SK-N-SH (cell line): ENCODE results near the gene RGS18. TPM values are rescaled to one million over a fixed set of nuclear protein-coding genes. Genes with fewer than 3 reads are reported as not detected.

ENCODE experiments used
- CTCF ChIA-PET: fragments of 300-600, 350-600 bp; formaldehyde crosslinking; extraction: SDS; loops from one replicate; lab custom pipeline; 2021; lab: Yijun Ruan, JAX
- POLR2A ChIA-PET: fragments of 350-600 bp; sonication (Branson Sonifier 250); formaldehyde crosslinking; extraction: SDS; loops from one replicate; lab custom pipeline; 2020; ENCODE audit warnings: antibody characterized with exemption, inconsistent platforms; lab: Yijun Ruan, JAX
- DNase-seq: peaks from one replicate; pipeline ENCODE4 v3.0.0; 2012
- H2AFZ ChIP-seq: fragments of 200-600 bp; sonication (generic); 2 replicates; pipeline ENCODE4 v1.8.1; 2016; ENCODE audit warnings: antibody characterized with exemption, mild to moderate bottlenecking, low read depth
- H3F3A ChIP-seq: fragments of 200-600 bp; sonication (generic); replicated peaks from 2 replicates; pipeline ENCODE3; 2016; ENCODE audit warnings: antibody characterized with exemption, mild to moderate bottlenecking; ENCODE audit not compliant: insufficient read depth
- H3K27ac ChIP-seq, 2 experiments: fragments of 200-500 bp in 1 of 2; fragments of 200-600 bp in 1 of 2; sonication (Bioruptor generic) in 1 of 2; sonication (generic), shearing (Covaris generic) in 1 of 2; 2 replicates each; pipeline versions ENCODE4 v1.5.1 to v1.6.1; 2014 to 2016; ENCODE audit warnings: low read depth in 2 of 2, inconsistent platforms in 1 of 2, low read length in 1 of 2, mild to moderate bottlenecking in 1 of 2, mixed read lengths in 1 of 2
- H3K27me3 ChIP-seq: fragments of 200-600 bp; sonication (generic), shearing (Covaris generic); 2 replicates; pipeline ENCODE4 v1.6.1; 2016; ENCODE audit warnings: mixed run types; ENCODE audit not compliant: insufficient read depth
- H3K36me3 ChIP-seq, 2 experiments: fragments of 200-500 bp in 1 of 2; fragments of 200-600 bp in 1 of 2; sonication (Bioruptor generic) in 1 of 2; sonication (generic) in 1 of 2; replicated peaks in 1 of 2; 2 replicates each; pipeline versions ENCODE3 to v1.5.1; 2014 to 2016; ENCODE audit warnings: low read length in 1 of 2, mild to moderate bottlenecking in 1 of 2; ENCODE audit not compliant: insufficient read depth in 2 of 2, control insufficient read depth in 1 of 2
- H3K4me1 ChIP-seq, 2 experiments: fragments of 200-500 bp in 1 of 2; fragments of 200-600 bp in 1 of 2; sonication (Bioruptor generic) in 1 of 2; sonication (generic), shearing (Covaris generic) in 1 of 2; 2 replicates each; pipeline versions ENCODE4 v1.5.1 to v1.6.1; 2014 to 2016; ENCODE audit warnings: low read depth in 1 of 2, low read length in 1 of 2, mixed run types in 1 of 2; ENCODE audit not compliant: insufficient read depth in 2 of 2, control insufficient read depth in 1 of 2
- H3K4me2 ChIP-seq: fragments of 200-600 bp; sonication (generic), shearing (Covaris generic); 2 replicates; pipeline ENCODE4 v1.6.1; 2017; ENCODE audit warnings: mixed run types
- H3K4me3 ChIP-seq, 2 experiments: fragments of 200-500 bp in 1 of 2; fragments of 200-600 bp in 1 of 2; sonication (Bioruptor generic) in 1 of 2; sonication (generic), shearing (Covaris generic) in 1 of 2; 2 replicates each; pipeline versions ENCODE4 v1.5.1 to v1.8.1; 2014 to 2016; ENCODE audit warnings: low read depth in 2 of 2, inconsistent platforms in 1 of 2, low read length in 1 of 2, mild to moderate bottlenecking in 1 of 2, mixed read lengths in 1 of 2, moderate library complexity in 1 of 2
- H3K79me2 ChIP-seq: fragments of 200-600 bp; sonication (generic); 2 replicates; pipeline ENCODE4 v1.8.1; 2017; ENCODE audit warnings: mild to moderate bottlenecking; ENCODE audit not compliant: insufficient read depth
- H3K9ac ChIP-seq: fragments of 200-600 bp; sonication (generic); 2 replicates; pipeline ENCODE4 v1.6.1; 2017; ENCODE audit warnings: mixed run types
- H3K9me2 ChIP-seq: fragments of 200-600 bp; sonication (generic); 2 replicates; pipeline ENCODE4 v1.6.1; 2017; ENCODE audit warnings: mixed run types
- H3K9me3 ChIP-seq: fragments of 200-600 bp; sonication (generic); 2 replicates; pipeline ENCODE4 v1.6.1; 2017; ENCODE audit warnings: mixed run types, mild to moderate bottlenecking, moderate library complexity
- H4K20me1 ChIP-seq: fragments of 200-600 bp; sonication (generic); 2 replicates; pipeline ENCODE4 v1.6.1; 2017; ENCODE audit warnings: mild to moderate bottlenecking, mixed run types; ENCODE audit not compliant: insufficient read depth
- CHD2 ChIP-seq: fragments of 150-350 bp; IDR thresholded peaks from 2 replicates; pipeline ENCODE4 v1.6.1; 2018; ENCODE audit warnings: low read length; ENCODE audit not compliant: partially characterized antibody
- EZH2phosphoT487 ChIP-seq: fragments of 200-600 bp; sonication (generic); IDR thresholded peaks from 2 replicates; pipeline ENCODE4 v1.6.1; 2017; ENCODE audit warnings: low read depth, mixed run types, mild to moderate bottlenecking, antibody characterized with exemption, moderate library complexity, borderline replicate concordance
- FOSL2 ChIP-seq: IDR thresholded peaks from 2 replicates; pipeline ENCODE4 v1.4.0; 2012; ENCODE audit warnings: low read depth, mild to moderate bottlenecking, moderate library complexity, borderline replicate concordance
- FOXJ3 ChIP-seq: sonication (generic); formaldehyde crosslinking; IDR thresholded peaks from 2 replicates; pipeline ENCODE4 v1.5.1; 2020; ENCODE audit warnings: mild to moderate bottlenecking, missing genetic modification reagents
- FOXM1 ChIP-seq: IDR thresholded peaks from 2 replicates; pipeline ENCODE4 v1.4.0; 2012; ENCODE audit warnings: low read depth, mild to moderate bottlenecking
- GABPA ChIP-seq: IDR thresholded peaks from 2 replicates; pipeline ENCODE4 v1.4.0; 2012; ENCODE audit warnings: low read depth, mild to moderate bottlenecking
- GATA2 ChIP-seq: sonication (generic); formaldehyde crosslinking; IDR thresholded peaks from 2 replicates; pipeline ENCODE4 v1.5.0; 2020; ENCODE audit warnings: mild to moderate bottlenecking, missing genetic modification reagents
- MXI1 ChIP-seq: IDR thresholded peaks from 2 replicates; pipeline ENCODE4 v1.6.1; 2012; ENCODE audit warnings: mild to moderate bottlenecking, low read depth, low read length, improper control_type of control experiment
- RCOR1 ChIP-seq: fragments of 150-350 bp; IDR thresholded peaks from 2 replicates; pipeline ENCODE4 v1.6.1; 2017; ENCODE audit warnings: antibody characterized with exemption, low read length
- RFX5 ChIP-seq: IDR thresholded peaks from 2 replicates; pipeline ENCODE4 v1.6.1; 2012; ENCODE audit warnings: mild to moderate bottlenecking, improper control_type of control experiment, low read length
- RXRA ChIP-seq: IDR thresholded peaks from 2 replicates; pipeline ENCODE4 v1.4.0; 2012; ENCODE audit warnings: low read depth, mild to moderate bottlenecking, borderline replicate concordance
- SIN3A ChIP-seq: IDR thresholded peaks from 2 replicates; pipeline ENCODE4 v1.6.1; 2012; ENCODE audit warnings: low read depth, mild to moderate bottlenecking, low read length, moderate library complexity, borderline replicate concordance
- SMC3 ChIP-seq: IDR thresholded peaks from 2 replicates; pipeline ENCODE4 v1.6.1; 2012; ENCODE audit warnings: low read depth, low read length, improper control_type of control experiment
- TAF1 ChIP-seq: IDR thresholded peaks from 2 replicates; pipeline ENCODE4 v1.6.1; 2012; ENCODE audit warnings: low read depth, mild to moderate bottlenecking, low read length, moderate library complexity, borderline replicate concordance
- TCF12 ChIP-seq: IDR thresholded peaks from 2 replicates; pipeline ENCODE4 v1.4.0; 2012
- TEAD4 ChIP-seq: IDR thresholded peaks from 2 replicates; pipeline ENCODE4 v1.4.0; 2012; ENCODE audit warnings: mild to moderate bottlenecking, borderline replicate concordance; ENCODE audit not compliant: insufficient read depth
- YY1 ChIP-seq: IDR thresholded peaks from 2 replicates; pipeline ENCODE4 v1.4.0; 2012; ENCODE audit warnings: low read depth, mild to moderate bottlenecking
- WGBS: methylation state at CpG from one replicate; pipeline ENCODE4 v1.1.6; 2017; ENCODE audit warnings: low lambda C conversion rate; 5-methylcytosine and 5-hydroxymethylcytosine counted together
- polyA plus RNA-seq, 3 experiments: library from polyadenylated mRNA; depleted of rRNA; stranded (reverse); fragments of >200 nt; gene quantifications; 2 replicates each; pipeline ENCODE4 v1.2.3, GENCODE V29; 2012
- TF ChIP-seq, protein P1 (sequence below): IDR thresholded peaks from 2 replicates; pipeline ENCODE4 v1.4.0; 2012; ENCODE audit warnings: low read depth
- TF ChIP-seq, protein P2 (sequence below): IDR thresholded peaks from 2 replicates; pipeline ENCODE4 v1.4.0; 2012; ENCODE audit warnings: low read depth, borderline replicate concordance
- TF ChIP-seq, protein P3 (sequence below): fragments of 200-600 bp; sonication (generic); IDR thresholded peaks from 2 replicates; pipeline ENCODE4 v1.6.1; 2017; ENCODE audit warnings: antibody characterized with exemption, mild to moderate bottlenecking, moderate library complexity
- TF ChIP-seq, protein P4 (sequence below): fragments of 150-350 bp; IDR thresholded peaks from 2 replicates; pipeline ENCODE4 v1.6.1; 2016; ENCODE audit warnings: mild to moderate bottlenecking, low read depth, low read length

Gene RGS18
- polyA plus RNA-seq, 1 of the 3 experiments (the other 2 are of a cell fraction): not detected

DNA sequence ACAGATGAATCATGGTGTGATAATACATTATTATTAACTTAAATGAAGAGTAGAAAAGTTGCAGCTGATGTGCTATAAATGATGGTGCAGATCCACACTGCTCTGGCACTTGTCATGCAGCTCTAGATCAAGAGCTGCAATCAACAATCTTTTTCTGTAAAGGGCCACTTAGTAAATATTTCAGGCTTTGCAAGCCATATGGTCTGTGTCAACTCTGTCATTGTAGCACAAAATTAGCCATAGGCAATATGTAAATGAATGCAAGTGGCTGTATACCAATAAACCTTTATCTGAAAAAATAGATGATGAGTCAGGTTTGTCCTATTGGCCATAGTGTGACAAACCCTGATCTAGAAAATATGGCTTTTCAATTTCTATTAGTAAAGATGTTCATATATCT lies 66.6 kb downstream of the RGS18 start:
- H3F3A ChIP-seq: no peaks in the 10 kb centered on the region
- no peak for DNase-seq
- H3K9ac ChIP-seq: no peak overlapping the region
- H3K4me2 ChIP-seq: no peak overlapping the region
- CTCF ChIA-PET: no interaction called here
- H3K9me3 ChIP-seq: no peaks in the 10 kb centered on the region
- POLR2A ChIA-PET: no interaction called here
- H3K9me2 ChIP-seq: no peaks in the 10 kb centered on the region; the same call in 1 of the 2 replicates
- H4K20me1 ChIP-seq: no peaks in the 10 kb centered on the region
- no peaks in the 10 kb centered on the region for H3K36me3 ChIP-seq
- no peaks in the 10 kb centered on the region for H3K79me2 ChIP-seq
- H2AFZ ChIP-seq: no peak overlapping the region
- H3K27me3 ChIP-seq: no peaks in the 10 kb centered on the region
- no peak overlapping the region for H3K4me3 ChIP-seq
- no peak for TF ChIP-seq SIN3A
- TF ChIP-seq YY1: no peak
- TF ChIP-seq RCOR1: no peak
- TF ChIP-seq, protein P1, sequence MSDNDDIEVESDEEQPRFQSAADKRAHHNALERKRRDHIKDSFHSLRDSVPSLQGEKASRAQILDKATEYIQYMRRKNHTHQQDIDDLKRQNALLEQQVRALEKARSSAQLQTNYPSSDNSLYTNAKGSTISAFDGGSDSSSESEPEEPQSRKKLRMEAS: no peak
- no peak for TF ChIP-seq SMC3
- no peak for TF ChIP-seq GATA2 (CRISPR knock-in tag)
- no peak for TF ChIP-seq TCF12
- no peak for TF ChIP-seq MXI1
- TF ChIP-seq FOXM1: no peak
- TF ChIP-seq EZH2phosphoT487: no peak
- TF ChIP-seq FOSL2: no peak
- TF ChIP-seq, all 33 proteins: peak for 0
- Histone ChIP-seq H3K4me1 (peaks cover 0 to 14% of the 10 kb centered on the region in 2 experiments; a peak in 1 of 4 replicates), H3K27ac (no peak overlapping the region)

DNA sequence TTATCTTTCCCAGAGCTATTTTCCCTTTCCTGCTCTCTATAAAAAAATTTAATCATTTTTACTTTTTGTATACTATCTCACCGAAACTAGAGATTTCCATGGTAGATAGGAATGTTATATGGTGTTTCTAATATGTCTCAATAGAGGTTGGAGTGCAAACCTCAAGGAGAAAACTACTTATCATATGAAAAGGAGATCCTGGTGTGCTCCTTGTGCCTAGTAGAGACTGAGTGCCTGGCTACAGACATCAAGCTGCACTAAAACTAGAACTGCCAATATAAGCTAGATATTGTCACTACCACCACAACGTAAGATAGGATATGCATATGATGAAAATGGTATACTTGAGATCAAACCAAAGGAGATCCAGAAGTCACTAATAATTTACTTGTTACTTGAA lies 67.0 kb downstream of the RGS18 start:
- Histone ChIP-seq H3K27me3 (no peaks in the 10 kb centered on the region), H3K9me2 (no peaks in the 10 kb centered on the region; the same call in 1 of the 2 replicates), H3K4me2 (no peak overlapping the region), H3K27ac (no peak overlapping the region), H3K9me3 (no peaks in the 10 kb centered on the region)
- no peak for DNase-seq
- CTCF ChIA-PET: no interaction called here
- 6% methylated on average over 2 of the region's 2 CpGs for WGBS
- POLR2A ChIA-PET: no interaction called here
- TF ChIP-seq GABPA (no peak), EZH2phosphoT487 (no peak), TEAD4 (no peak), TAF1 (no peak), FOXJ3 (CRISPR knock-in tag) (no peak), RFX5 (no peak), RXRA (no peak), CHD2 (no peak), YY1 (no peak)
- TF ChIP-seq, protein P2, sequence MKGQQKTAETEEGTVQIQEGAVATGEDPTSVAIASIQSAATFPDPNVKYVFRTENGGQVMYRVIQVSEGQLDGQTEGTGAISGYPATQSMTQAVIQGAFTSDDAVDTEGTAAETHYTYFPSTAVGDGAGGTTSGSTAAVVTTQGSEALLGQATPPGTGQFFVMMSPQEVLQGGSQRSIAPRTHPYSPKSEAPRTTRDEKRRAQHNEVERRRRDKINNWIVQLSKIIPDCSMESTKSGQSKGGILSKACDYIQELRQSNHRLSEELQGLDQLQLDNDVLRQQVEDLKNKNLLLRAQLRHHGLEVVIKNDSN: no peak
- TF ChIP-seq, protein P3, sequence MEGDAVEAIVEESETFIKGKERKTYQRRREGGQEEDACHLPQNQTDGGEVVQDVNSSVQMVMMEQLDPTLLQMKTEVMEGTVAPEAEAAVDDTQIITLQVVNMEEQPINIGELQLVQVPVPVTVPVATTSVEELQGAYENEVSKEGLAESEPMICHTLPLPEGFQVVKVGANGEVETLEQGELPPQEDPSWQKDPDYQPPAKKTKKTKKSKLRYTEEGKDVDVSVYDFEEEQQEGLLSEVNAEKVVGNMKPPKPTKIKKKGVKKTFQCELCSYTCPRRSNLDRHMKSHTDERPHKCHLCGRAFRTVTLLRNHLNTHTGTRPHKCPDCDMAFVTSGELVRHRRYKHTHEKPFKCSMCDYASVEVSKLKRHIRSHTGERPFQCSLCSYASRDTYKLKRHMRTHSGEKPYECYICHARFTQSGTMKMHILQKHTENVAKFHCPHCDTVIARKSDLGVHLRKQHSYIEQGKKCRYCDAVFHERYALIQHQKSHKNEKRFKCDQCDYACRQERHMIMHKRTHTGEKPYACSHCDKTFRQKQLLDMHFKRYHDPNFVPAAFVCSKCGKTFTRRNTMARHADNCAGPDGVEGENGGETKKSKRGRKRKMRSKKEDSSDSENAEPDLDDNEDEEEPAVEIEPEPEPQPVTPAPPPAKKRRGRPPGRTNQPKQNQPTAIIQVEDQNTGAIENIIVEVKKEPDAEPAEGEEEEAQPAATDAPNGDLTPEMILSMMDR: no peak
- TF ChIP-seq, protein P4, sequence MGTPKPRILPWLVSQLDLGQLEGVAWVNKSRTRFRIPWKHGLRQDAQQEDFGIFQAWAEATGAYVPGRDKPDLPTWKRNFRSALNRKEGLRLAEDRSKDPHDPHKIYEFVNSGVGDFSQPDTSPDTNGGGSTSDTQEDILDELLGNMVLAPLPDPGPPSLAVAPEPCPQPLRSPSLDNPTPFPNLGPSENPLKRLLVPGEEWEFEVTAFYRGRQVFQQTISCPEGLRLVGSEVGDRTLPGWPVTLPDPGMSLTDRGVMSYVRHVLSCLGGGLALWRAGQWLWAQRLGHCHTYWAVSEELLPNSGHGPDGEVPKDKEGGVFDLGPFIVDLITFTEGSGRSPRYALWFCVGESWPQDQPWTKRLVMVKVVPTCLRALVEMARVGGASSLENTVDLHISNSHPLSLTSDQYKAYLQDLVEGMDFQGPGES: no peak
- TF ChIP-seq, all 33 proteins: peak for 0
- Histone ChIP-seq H3K4me1 (peaks cover 0 to 14% of the 10 kb centered on the region in 2 experiments; a peak in 1 of 4 replicates), H4K20me1 (no peaks in the 10 kb centered on the region), H3K36me3 (no peaks in the 10 kb centered on the region), H3K9ac (no peak overlapping the region), H3K4me3 (no peak overlapping the region), H3F3A (no peaks in the 10 kb centered on the region), H3K79me2 (no peaks in the 10 kb centered on the region), H2AFZ (no peak overlapping the region; the same call in 1 of the 2 replicates)
